Ovary (tissue), 3 donors: Measurements from ENCODE around the gene SOX5.

Source experiments
- POLR2A ChIP-seq: fragments of 450-650 bp; IDR thresholded peaks from one replicate; pipeline ENCODE4 v1.6.1; 2017; ENCODE audit warnings: antibody characterized with exemption, mild to moderate bottlenecking, moderate library complexity
- TF ChIP-seq, protein P1 (sequence below), 3 donors: fragments of 450-650 bp in 2 of 3; fragments of 200-600 bp in 1 of 3; IDR thresholded peaks; one replicate each; pipeline versions ENCODE4 v1.5.1 to v1.8.0; 2016 to 2022; ENCODE audit warnings: antibody characterized with exemption in 3 of 3, mild to moderate bottlenecking in 1 of 3
- donor health status: DM: no; HTN: no; CAD: no.

DNA sequence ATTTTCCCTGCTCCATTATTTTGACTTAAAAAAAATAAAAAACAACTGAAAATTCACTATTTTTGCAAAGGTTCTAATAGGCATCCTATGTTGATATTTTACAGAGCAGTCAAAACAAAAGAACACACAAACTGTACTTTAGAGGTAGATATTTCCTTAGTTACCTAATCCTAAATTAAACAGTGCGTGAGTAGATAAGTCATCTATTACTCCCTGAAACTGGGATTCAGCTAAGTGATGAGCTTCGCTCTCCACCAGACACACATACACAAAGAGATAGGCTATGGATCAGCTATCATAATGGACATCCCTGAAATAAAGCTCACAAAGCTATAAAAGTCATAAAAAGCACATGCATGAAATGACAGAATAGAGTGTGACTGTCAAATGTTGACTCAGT is 398.7 kb downstream of the SOX5 start:
- TF ChIP-seq POLR2A: no peak
- TF ChIP-seq, protein P1, sequence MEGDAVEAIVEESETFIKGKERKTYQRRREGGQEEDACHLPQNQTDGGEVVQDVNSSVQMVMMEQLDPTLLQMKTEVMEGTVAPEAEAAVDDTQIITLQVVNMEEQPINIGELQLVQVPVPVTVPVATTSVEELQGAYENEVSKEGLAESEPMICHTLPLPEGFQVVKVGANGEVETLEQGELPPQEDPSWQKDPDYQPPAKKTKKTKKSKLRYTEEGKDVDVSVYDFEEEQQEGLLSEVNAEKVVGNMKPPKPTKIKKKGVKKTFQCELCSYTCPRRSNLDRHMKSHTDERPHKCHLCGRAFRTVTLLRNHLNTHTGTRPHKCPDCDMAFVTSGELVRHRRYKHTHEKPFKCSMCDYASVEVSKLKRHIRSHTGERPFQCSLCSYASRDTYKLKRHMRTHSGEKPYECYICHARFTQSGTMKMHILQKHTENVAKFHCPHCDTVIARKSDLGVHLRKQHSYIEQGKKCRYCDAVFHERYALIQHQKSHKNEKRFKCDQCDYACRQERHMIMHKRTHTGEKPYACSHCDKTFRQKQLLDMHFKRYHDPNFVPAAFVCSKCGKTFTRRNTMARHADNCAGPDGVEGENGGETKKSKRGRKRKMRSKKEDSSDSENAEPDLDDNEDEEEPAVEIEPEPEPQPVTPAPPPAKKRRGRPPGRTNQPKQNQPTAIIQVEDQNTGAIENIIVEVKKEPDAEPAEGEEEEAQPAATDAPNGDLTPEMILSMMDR (IDR thresholded peaks at IDR 0.05): no peak
